ENCODE measurements around the gene GNPDA1.
A peak's percentile ranks its signal among the peaks of the same experiment; 100 is the strongest.

DNA sequence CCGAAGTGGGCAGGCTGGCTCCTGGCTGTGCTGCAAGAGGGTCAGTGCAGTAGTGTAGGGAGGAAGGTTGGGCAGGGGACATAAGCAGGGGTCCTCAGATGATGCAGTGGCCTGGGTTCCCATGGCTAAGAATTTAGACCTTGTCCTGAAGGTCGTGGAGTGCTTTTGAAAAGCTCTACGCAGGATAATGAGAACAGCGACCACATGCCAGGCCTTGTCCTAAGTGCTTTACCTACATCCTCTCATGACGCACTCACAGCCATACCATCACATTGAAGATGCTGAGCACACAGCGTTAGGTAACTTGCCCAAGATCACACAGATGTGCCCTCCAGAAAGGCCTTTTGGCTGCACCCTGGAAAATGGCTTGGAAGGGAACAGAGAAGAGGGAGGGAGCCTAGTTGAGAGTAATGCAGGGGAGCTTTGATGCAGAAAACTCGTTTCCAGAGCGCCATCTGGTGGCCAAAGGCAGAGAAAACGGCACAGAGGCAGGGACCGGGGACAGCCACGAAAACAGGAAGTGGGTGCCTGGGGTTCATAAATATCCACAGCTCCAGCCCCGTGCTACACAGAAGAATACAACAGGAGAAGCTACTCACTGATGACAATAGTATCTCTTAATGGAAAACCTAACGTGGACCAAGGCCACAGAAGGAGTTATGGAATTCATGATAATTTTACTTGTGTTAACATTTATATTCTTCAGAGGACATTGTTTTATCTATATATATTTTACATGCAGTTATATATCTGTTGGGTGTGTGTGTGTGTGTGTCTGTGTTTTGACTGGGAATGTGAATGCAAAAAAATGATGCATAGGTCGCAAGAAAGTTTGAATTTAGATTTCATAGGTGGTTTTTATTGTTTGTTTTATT, 52.1 kb downstream of the GNPDA1 start:
- TF ChIP-seq, protein P1, sequence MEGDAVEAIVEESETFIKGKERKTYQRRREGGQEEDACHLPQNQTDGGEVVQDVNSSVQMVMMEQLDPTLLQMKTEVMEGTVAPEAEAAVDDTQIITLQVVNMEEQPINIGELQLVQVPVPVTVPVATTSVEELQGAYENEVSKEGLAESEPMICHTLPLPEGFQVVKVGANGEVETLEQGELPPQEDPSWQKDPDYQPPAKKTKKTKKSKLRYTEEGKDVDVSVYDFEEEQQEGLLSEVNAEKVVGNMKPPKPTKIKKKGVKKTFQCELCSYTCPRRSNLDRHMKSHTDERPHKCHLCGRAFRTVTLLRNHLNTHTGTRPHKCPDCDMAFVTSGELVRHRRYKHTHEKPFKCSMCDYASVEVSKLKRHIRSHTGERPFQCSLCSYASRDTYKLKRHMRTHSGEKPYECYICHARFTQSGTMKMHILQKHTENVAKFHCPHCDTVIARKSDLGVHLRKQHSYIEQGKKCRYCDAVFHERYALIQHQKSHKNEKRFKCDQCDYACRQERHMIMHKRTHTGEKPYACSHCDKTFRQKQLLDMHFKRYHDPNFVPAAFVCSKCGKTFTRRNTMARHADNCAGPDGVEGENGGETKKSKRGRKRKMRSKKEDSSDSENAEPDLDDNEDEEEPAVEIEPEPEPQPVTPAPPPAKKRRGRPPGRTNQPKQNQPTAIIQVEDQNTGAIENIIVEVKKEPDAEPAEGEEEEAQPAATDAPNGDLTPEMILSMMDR (IDR thresholded peaks at IDR 0.05): peak; percentile 82 to 88 (median 85)
- TF ChIP-seq POLR2AphosphoS5 (IDR thresholded peaks at IDR 0.05): no peak
